GM12878 (cell line): ENCODE measurements around the gene LRRC14B. TPM values are rescaled to one million over a fixed set of nuclear protein-coding genes. Genes with fewer than 3 reads are reported as not detected.

ENCODE experiments used
- ATAC-seq: fragments of 200-7000 bp; cut with Tn5 transposase; 3 replicates; pipeline ENCODE4 v1.9.1; 2020; ENCODE audit warnings: mild to moderate bottlenecking, moderate library complexity
- BruUV-seq: library from RNA; stranded (reverse); fragments of 400-500 nt; replicated peaks from 2 replicates; lab custom pipeline; 2021; lab: Mats Ljungman, UMichigan
- CTCF ChIA-PET: fragments of 300-600 bp; sonication (Branson Sonifier 250); formaldehyde crosslinking; extraction: SDS; loops from one replicate; lab custom pipeline; 2021; ENCODE audit warnings: inconsistent platforms; lab: Yijun Ruan, JAX
- POLR2A ChIA-PET: fragments of 350-600 bp; formaldehyde crosslinking; extraction: SDS; loops from one replicate; lab custom pipeline; 2021; ENCODE audit warnings: inconsistent platforms; lab: Charles Lee
- RAD21 ChIA-PET: fragments of 300-600 bp; sonication (Branson Sonifier 250); formaldehyde crosslinking; loops from one replicate; lab custom pipeline; 2023; ENCODE audit warnings: antibody characterized with exemption; ENCODE audit not compliant: unreplicated experiment; lab: Charles Lee
- SMC1A ChIA-PET: fragments of 300-600 bp; sonication (Branson Sonifier 250); formaldehyde crosslinking; loops from one replicate; lab custom pipeline; 2023; ENCODE audit not compliant: unreplicated experiment, uncharacterized antibody; lab: Charles Lee
- DNase-seq: peaks from one replicate; pipeline ENCODE4 v3.0.0-alpha.2; 2011; ENCODE audit warnings: low read depth, low spot score
- FAIRE-seq: peaks from 3 replicates; lab custom pipeline; 2011; peaks lifted over from hg19 to GRCh38; lab: Jason Lieb, UNC
- H2AFZ ChIP-seq: 2 replicates; pipeline ENCODE4 v1.6.0; 2011; ENCODE audit warnings: low read depth, low read length, control low read depth; ENCODE audit not compliant: control insufficient read depth
- H3K27ac ChIP-seq: 2 replicates; pipeline ENCODE4 v1.5.1; 2011; ENCODE audit warnings: control low read depth; ENCODE audit not compliant: control insufficient read depth, insufficient read depth
- H3K27me3 ChIP-seq, 2 experiments: replicated peaks in 1 of 2; 2 replicates each; pipeline versions ENCODE4 v1.6.0 to v1.6.1; 2011; ENCODE audit warnings: low read length in 1 of 2; ENCODE audit not compliant: control insufficient read depth in 2 of 2, insufficient read depth in 2 of 2
- H3K36me3 ChIP-seq, 2 experiments: 2 replicates each; pipeline ENCODE4 v1.5.1; 2011; ENCODE audit warnings: low read length in 1 of 2; ENCODE audit not compliant: control insufficient read depth in 2 of 2, insufficient read depth in 2 of 2
- H3K4me1 ChIP-seq: 2 replicates; pipeline ENCODE4 v1.6.1; 2011; ENCODE audit warnings: mild to moderate bottlenecking, low read length, moderate library complexity, mixed read lengths; ENCODE audit not compliant: control insufficient read depth, insufficient read depth
- H3K4me2 ChIP-seq: 2 replicates; pipeline ENCODE4 v1.6.0; 2011; ENCODE audit warnings: control low read depth; ENCODE audit not compliant: control insufficient read depth, insufficient read depth
- H3K4me3 ChIP-seq: fragments of 200-600 bp; sonication (generic); 2 replicates; pipeline ENCODE4 v1.5.1; 2016
- H3K79me2 ChIP-seq: 2 replicates; pipeline ENCODE4 v1.6.0; 2011; ENCODE audit warnings: low read length; ENCODE audit not compliant: control insufficient read depth, insufficient read depth
- H3K9ac ChIP-seq: 2 replicates; pipeline ENCODE4 v1.8.0; 2011; ENCODE audit warnings: low read length, control low read depth, mixed read lengths; ENCODE audit not compliant: control insufficient read depth, insufficient read depth
- H3K9me3 ChIP-seq: replicated peaks from 3 replicates; pipeline ENCODE4 v1.5.1; 2011; ENCODE audit warnings: mild to moderate bottlenecking, low read length; ENCODE audit not compliant: control insufficient read depth, insufficient read depth
- H4K20me1 ChIP-seq: 2 replicates; pipeline ENCODE4 v1.6.0; 2011; ENCODE audit not compliant: control insufficient read depth, insufficient read depth
- BMI1 ChIP-seq: fragments of 450-650 bp; IDR thresholded peaks from 2 replicates; pipeline ENCODE4 v1.6.1; 2016; ENCODE audit warnings: mild to moderate bottlenecking, moderate library complexity, borderline replicate concordance
- DPF2 ChIP-seq: fragments of 450-650 bp; IDR thresholded peaks from 2 replicates; pipeline ENCODE4 v1.6.1; 2017; ENCODE audit warnings: mild to moderate bottlenecking
- GATAD2B ChIP-seq: fragments of 450-650 bp; conservative IDR thresholded peaks from 2 replicates; pipeline ENCODE4 v1.6.1; 2017; ENCODE audit warnings: low read depth, mild to moderate bottlenecking, moderate library complexity
- KAT2A ChIP-seq: conservative IDR thresholded peaks from 2 replicates; pipeline ENCODE4 v1.6.1; 2011; ENCODE audit warnings: low read depth, low read length; ENCODE audit not compliant: control insufficient read depth
- SREBF1 ChIP-seq: IDR thresholded peaks from 2 replicates; pipeline ENCODE4 v1.6.1; 2012; ENCODE audit warnings: mild to moderate bottlenecking, low read length
- WGBS: methylation state at CpG from one replicate; pipeline ENCODE4 v1.1.6; 2016; ENCODE audit warnings: low lambda C conversion rate; ENCODE audit not compliant: insufficient replicate concordance, insufficient coverage; ENCODE audit errors: missing lambda C conversion rate; 5-methylcytosine and 5-hydroxymethylcytosine counted together
- in situ Hi-C: fragments of 300-500 bp; cut with MboI; formaldehyde crosslinking; loops from 9 replicates; pipeline ENCODE4 v1.14.3; 2018; ENCODE audit warnings: mixed read lengths
- intact Hi-C: fragments of 100-400 bp; cut with micrococcal nuclease; formaldehyde crosslinking; loops from one replicate; pipeline ENCODE4 v1.14.2; 2022; ENCODE audit not compliant: unreplicated experiment
- polyA plus RNA-seq, 11 experiments: library from polyadenylated mRNA; depleted of rRNA in 4 of 11; unstranded in 6 of 11; stranded (reverse) in 5 of 11; fragments of >200 nt; fragmentation: Nextera tagmentation in 4 of 11; fragmentation: Illumina TruSeq in 1 of 11; extraction: Ambion mirVana in 4 of 11; extraction: Trizol in 1 of 11; gene quantifications; 1 replicate in 1 of 11; 2 replicates in 10 of 11; pipeline versions ENCODE4 v1.2.1 to v1.2.3, GENCODE V29; 2011 to 2016; ENCODE audit warnings: inconsistent platforms in 2 of 11, missing spikeins in 2 of 11, low read depth in 1 of 11
- total RNA-seq, 4 experiments: library from RNA; depleted of rRNA in 3 of 4; stranded (reverse); fragments of >200 nt in 3 of 4; fragmentation: Illumina TruSeq in 1 of 4; extraction: Trizol in 1 of 4; gene quantifications; 2 replicates each; pipeline versions ENCODE4 v1.2.1 to v1.2.3, GENCODE V29; 2013 to 2021
- TF ChIP-seq, protein P1 (sequence below): IDR thresholded peaks from 2 replicates; pipeline ENCODE4 v1.6.1; 2012; ENCODE audit warnings: low read depth, low read length, improper control_type of control experiment
- TF ChIP-seq, protein P2 (sequence below): IDR thresholded peaks from 2 replicates; pipeline ENCODE4 v1.6.1; 2012; ENCODE audit warnings: mild to moderate bottlenecking, low read depth, low read length
- TF ChIP-seq, protein P3 (sequence below): fragments of 450-650 bp; IDR thresholded peaks from 2 replicates; pipeline ENCODE4 v1.6.1; 2016; ENCODE audit warnings: mild to moderate bottlenecking, moderate library complexity, borderline replicate concordance

Gene LRRC14B
- total and polyA plus RNA-seq, 10 of the 15 experiments (the other 5 are each of a cell fraction or from before 2014, with no cell fraction given): 0.06 to 0.31 (median 0.13) TPM; not detected in 5

- no peak overlapping the region for H3K27ac ChIP-seq
- RAD21 ChIA-PET: no interaction called here
- H2AFZ ChIP-seq: no peak overlapping the region
- no peaks in the 10 kb centered on the region for H3K79me2 ChIP-seq
- H3K4me2 ChIP-seq: no peak overlapping the region
- TF ChIP-seq BMI1: no peak
- TF ChIP-seq, protein P1, sequence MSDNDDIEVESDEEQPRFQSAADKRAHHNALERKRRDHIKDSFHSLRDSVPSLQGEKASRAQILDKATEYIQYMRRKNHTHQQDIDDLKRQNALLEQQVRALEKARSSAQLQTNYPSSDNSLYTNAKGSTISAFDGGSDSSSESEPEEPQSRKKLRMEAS: no peak
- TF ChIP-seq DPF2: no peak
- TF ChIP-seq SREBF1: no peak
- TF ChIP-seq KAT2A: no peak
- TF ChIP-seq, all 136 proteins: peak for 0
- no peaks in the 10 kb centered on the region for H3K36me3 ChIP-seq
- ChIA-PET POLR2A (no interaction called here), CTCF (interaction anchor here (0.7 kb wide), 1 partner anchor 22 kb away, joined by 4 read pairs; no protein-coding TSS in a partner anchor), SMC1A (interaction anchor here (0.6 kb wide), 1 partner anchor 130 kb away, joined by 3 read pairs; no protein-coding TSS in a partner anchor)
- intact Hi-C loops (no loop called here), in situ Hi-C loops (no loop called here)
- H3K4me3 ChIP-seq: no peak overlapping the region
- no peaks in the 10 kb centered on the region for H3K4me1 ChIP-seq
- H3K9me3 ChIP-seq: peaks cover 1% of the 10 kb centered on the region; the same call in 2 of the 3 replicates
- no peak for ATAC-seq
- no peak for DNase-seq
- no peaks in the 10 kb centered on the region for H3K27me3 ChIP-seq
- no TSS peak for BruUV-seq
- 67% methylated on average over 5 of the region's 6 CpGs for WGBS
- no peaks in the 10 kb centered on the region for H4K20me1 ChIP-seq
- no peak overlapping the region for H3K9ac ChIP-seq
- FAIRE-seq: no peak
These were observed 39.2 kb upstream of the LRRC14B start for GRCh38 chr5:152077-152476.

- H3K4me3 ChIP-seq: no peak overlapping the region
- no peaks in the 10 kb centered on the region for H3K9me3 ChIP-seq
- no peaks in the 10 kb centered on the region for H4K20me1 ChIP-seq
- WGBS: 37% methylated on average over 8 of the region's 8 CpGs
- no peaks in the 10 kb centered on the region for H3K27me3 ChIP-seq
- no peak overlapping the region for H3K9ac ChIP-seq
- no peak overlapping the region for H3K27ac ChIP-seq
- ChIA-PET SMC1A (no interaction called here), RAD21 (no interaction called here), CTCF (interaction anchor here (0.6 kb wide), 1 partner anchor 251 kb away, joined by 3 read pairs; no protein-coding TSS in a partner anchor), POLR2A (no interaction called here)
- FAIRE-seq: no peak
- no peak overlapping the region for H2AFZ ChIP-seq
- intact Hi-C loops: no loop called here
- in situ Hi-C loops: no loop called here
- H3K4me2 ChIP-seq: no peak overlapping the region
- BruUV-seq: no TSS peak
- ATAC-seq: no peak
- no peak for TF ChIP-seq GATAD2B
- TF ChIP-seq, protein P2, sequence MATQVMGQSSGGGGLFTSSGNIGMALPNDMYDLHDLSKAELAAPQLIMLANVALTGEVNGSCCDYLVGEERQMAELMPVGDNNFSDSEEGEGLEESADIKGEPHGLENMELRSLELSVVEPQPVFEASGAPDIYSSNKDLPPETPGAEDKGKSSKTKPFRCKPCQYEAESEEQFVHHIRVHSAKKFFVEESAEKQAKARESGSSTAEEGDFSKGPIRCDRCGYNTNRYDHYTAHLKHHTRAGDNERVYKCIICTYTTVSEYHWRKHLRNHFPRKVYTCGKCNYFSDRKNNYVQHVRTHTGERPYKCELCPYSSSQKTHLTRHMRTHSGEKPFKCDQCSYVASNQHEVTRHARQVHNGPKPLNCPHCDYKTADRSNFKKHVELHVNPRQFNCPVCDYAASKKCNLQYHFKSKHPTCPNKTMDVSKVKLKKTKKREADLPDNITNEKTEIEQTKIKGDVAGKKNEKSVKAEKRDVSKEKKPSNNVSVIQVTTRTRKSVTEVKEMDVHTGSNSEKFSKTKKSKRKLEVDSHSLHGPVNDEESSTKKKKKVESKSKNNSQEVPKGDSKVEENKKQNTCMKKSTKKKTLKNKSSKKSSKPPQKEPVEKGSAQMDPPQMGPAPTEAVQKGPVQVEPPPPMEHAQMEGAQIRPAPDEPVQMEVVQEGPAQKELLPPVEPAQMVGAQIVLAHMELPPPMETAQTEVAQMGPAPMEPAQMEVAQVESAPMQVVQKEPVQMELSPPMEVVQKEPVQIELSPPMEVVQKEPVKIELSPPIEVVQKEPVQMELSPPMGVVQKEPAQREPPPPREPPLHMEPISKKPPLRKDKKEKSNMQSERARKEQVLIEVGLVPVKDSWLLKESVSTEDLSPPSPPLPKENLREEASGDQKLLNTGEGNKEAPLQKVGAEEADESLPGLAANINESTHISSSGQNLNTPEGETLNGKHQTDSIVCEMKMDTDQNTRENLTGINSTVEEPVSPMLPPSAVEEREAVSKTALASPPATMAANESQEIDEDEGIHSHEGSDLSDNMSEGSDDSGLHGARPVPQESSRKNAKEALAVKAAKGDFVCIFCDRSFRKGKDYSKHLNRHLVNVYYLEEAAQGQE: no peak
- TF ChIP-seq, protein P3, sequence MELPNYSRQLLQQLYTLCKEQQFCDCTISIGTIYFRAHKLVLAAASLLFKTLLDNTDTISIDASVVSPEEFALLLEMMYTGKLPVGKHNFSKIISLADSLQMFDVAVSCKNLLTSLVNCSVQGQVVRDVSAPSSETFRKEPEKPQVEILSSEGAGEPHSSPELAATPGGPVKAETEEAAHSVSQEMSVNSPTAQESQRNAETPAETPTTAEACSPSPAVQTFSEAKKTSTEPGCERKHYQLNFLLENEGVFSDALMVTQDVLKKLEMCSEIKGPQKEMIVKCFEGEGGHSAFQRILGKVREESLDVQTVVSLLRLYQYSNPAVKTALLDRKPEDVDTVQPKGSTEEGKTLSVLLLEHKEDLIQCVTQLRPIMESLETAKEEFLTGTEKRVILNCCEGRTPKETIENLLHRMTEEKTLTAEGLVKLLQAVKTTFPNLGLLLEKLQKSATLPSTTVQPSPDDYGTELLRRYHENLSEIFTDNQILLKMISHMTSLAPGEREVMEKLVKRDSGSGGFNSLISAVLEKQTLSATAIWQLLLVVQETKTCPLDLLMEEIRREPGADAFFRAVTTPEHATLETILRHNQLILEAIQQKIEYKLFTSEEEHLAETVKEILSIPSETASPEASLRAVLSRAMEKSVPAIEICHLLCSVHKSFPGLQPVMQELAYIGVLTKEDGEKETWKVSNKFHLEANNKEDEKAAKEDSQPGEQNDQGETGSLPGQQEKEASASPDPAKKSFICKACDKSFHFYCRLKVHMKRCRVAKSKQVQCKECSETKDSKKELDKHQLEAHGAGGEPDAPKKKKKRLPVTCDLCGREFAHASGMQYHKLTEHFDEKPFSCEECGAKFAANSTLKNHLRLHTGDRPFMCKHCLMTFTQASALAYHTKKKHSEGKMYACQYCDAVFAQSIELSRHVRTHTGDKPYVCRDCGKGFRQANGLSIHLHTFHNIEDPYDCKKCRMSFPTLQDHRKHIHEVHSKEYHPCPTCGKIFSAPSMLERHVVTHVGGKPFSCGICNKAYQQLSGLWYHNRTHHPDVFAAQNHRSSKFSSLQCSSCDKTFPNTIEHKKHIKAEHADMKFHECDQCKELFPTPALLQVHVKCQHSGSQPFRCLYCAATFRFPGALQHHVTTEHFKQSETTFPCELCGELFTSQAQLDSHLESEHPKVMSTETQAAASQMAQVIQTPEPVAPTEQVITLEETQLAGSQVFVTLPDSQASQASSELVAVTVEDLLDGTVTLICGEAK: no peak
- no peaks in the 10 kb centered on the region for H3K36me3 ChIP-seq
- DNase-seq: no peak
- H3K79me2 ChIP-seq: no peaks in the 10 kb centered on the region
- H3K4me1 ChIP-seq: no peaks in the 10 kb centered on the region
These were observed 38.0 kb upstream of the LRRC14B start for GRCh38 chr5:153256-153655.
